Putamen (tissue), 1 donor: Measurements from ENCODE around the gene RND3.

Experiments
- DNase-seq: peaks from one replicate; pipeline ENCODE4 v3.0.0-alpha.2; 2016; ENCODE audit warnings: low spot score

The RND3 gene

DNA sequence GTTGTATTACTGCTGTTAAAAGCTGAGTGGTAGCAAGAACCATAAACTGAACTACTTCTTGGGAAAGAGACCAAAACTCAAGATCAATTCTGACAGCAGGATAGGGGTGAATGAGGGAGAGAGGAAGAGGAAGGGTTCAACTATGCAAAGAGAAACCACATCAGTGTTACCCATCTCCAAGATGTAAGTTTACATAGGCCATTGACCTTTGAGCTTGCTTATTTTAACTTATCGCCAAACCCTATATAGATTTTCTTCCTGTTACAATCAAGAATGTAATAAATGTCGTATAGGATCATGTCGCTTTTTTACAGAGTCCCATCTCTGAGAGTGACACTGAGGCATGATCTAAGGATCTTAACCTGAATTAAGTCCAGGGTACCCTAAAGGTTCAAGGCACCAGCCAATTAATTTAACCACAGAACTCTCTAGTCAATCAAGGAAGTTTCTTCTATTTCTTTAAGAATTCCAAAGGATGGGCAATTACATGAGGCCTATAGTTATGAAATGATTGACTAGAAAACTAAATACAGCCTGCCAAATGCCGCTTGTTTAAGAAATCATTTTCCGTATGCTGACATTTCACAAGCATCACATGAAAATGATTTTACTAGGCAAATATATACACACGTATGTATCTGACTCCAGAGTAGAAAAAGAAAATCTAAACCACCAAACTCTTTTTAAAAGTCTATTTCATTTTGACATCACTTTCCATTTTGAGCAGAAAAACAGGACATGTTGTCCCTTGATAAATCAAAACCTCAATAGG lies 11.8 kb downstream of the RND3 start:
- DNase-seq, result no peak

DNA sequence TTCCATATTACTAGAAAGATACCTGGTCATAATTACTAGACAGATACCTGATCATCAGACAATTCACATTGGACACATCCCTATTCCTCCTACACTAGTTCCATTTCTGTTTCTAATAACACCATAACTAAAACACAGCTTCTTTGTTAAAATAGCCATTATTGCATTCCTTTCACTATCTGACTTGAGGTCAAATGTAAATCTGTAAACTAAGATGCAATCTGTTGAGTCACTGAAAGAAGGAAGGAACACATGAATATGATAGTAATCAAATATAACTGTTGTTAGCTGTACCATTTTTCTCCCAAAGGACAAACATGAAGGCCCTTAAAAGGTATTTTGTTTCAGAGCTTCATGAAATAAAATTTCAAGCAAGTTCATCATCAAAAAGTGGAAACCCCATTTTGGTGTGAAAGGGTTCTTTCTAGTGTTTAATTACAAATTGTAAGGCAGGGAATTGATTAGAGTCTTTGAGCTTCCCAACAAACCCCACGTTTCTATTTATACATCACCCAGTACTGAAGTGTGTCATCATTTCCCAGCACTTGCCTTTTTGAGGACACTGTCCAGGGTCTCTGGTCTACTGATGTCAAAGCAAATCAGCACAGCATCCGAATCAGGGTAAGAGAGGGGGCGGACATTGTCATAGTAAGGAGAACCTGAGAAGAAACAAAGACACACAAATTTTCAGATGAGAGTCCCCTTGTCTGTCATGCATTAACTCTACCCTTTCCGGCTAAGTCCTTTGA lies 13.0 kb downstream of the RND3 start:
- DNase-seq, result no peak

DNA sequence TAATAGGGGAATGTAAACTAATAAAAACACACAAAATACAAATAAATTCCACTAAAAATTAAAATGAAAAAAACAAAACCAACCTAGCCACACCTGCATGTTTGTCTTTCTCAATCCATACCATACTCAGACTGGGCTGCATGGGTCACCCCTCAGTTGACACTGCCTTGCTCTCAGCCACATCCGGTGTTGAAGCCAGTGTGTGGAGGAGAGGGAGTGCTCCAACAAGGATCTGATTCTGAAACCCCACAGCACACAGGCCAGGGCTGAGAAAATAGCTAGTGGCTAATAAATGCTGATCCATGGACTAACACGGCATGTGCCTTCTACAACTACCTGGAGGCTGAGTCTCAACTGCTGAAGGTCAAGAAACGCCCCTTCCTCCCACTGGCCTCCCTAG lies 13.7 kb downstream of the RND3 start:
- DNase-seq, result no peak

DNA sequence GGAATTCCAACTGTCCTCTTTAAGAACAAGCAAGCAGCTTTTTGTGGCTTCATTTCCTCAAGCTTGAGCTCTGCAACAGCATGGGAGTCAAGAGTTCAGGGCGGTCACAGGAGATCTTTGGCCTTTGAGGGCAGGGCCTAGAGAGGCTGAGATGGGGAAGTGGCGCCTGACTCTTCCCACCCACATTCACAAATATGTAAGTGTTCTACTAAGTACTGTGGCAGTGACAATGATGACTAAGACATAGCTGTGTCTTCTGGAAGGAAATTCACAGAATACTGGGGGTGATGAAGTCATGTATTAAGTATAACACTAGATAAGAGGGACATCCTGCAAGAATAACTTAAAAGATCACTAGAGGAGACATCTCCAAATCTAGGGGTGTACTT lies 15.0 kb downstream of the RND3 start:
- DNase-seq, result no peak

DNA sequence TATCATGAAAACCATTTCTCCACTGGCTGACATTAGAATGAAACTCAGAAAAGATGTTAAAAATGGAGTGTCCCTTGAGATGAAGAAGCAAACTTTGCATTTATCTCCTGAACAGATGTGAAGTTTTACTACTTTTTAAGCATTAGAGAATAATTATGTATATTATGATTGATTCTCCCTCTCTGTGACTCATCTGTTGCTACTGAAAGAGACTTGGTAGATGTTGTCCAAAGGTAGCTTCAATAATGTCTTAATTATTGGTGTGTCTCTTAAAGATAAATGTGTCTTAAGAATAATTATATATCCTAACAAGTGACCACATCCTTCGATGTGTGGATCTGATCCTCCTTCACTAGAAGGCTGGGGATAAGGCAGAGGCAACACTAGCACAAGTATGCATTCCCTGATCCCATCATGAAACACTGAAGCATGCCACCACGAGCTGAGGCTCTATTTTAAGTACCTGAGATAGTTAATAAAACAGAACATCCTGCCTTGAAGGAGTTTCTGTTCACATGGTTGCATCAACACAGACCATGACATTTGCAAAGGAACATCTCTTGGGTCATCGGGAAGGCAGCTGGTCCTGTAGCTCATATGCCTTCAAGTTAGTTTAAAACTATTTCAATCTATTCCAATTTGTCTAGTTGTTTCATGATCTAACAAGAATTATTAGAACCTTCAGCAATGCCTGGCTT lies 15.5 kb downstream of the RND3 start:
- no peak for DNase-seq

DNA sequence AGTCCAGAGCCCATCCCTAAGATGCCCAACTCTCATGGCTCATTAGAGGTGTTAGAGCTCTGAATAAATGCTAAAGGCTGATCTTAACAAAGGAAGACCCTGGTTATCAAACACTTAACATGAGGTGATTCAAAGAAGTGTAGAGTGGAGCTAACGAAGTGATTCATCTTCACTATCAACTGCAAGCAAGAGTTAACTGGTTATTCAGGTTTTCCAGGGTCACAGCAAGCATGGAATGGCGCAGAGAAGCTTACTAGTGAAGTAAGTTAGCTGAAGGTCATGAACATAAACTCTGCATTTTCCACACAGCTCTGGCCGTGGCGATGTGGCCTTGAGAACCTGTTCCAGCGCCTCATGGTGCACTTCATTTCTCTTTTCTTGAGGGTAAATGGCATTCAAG lies 17.0 kb downstream of the RND3 start:
- no peak for DNase-seq

DNA sequence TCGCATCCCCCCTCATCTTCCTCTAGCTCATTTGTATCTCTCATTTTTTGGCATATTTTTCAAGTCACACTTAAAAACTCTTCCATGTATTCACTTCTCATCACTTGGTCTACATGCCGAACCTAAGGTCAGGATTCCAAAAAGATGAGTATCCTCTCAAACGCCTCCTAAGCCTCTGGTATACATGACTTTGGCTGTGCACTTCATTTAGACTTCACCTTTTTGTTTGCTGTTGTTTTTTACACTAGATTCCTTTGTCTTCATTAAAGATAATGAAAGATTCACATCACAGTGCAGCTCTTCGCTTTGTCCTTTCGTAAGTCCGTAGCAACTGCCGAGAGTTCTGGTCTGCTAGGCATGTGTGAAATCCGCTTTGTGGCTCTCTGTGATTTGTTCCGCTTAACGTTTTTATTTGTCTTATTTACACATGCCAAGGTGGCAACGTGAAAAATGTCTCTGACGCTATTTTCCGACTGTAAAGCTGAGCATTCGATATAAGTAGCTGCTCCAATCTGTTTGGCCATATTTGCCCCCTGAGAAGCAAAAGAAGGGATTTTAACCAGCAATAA lies 17.7 kb downstream of the RND3 start:
- no peak for DNase-seq

DNA sequence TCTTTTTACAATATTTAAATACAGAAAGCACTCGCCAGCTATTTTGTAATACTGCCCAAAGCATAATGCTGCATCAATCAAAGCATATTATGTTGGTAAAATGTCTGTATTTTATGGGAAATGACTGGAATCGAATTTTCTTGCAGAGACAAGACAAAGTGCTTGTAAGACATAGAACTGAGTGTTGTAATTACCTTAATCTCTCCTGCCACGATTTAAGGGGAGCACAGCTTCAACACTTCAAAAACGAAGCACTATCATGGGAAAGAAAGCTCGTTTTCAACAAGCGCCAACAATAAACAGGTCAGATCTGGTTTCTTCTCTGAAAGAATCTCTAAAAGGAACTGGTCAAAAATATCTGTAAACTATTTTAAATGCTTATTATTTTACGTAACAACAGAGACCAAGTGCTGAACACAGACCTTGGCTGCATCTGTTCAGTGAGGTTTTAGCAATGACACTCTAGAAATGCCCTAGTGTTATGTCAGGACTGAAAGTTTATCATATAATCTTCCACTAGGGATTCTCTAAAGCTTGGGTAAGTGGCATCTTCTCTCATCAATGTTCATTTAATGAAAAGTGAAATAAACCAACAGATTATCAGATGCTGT lies 19.0 kb downstream of the RND3 start:
- no peak for DNase-seq

DNA sequence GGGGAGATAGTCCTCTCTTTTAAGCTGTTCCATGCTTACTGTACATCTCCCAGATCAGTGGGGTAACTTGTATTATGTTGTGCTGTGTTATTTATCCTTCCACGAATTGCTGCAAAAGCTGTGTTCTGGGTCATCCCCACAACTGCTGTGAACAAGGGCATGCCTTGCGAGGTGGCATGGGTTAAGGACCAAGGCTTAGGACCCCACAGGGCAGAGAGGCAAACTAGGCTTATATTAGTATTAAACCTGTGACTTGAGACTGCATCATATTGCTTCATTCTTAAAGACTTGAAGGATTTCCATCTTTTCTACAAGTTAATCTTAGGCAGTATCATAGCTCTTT lies 19.9 kb downstream of the RND3 start:
- DNase-seq, result no peak

DNA sequence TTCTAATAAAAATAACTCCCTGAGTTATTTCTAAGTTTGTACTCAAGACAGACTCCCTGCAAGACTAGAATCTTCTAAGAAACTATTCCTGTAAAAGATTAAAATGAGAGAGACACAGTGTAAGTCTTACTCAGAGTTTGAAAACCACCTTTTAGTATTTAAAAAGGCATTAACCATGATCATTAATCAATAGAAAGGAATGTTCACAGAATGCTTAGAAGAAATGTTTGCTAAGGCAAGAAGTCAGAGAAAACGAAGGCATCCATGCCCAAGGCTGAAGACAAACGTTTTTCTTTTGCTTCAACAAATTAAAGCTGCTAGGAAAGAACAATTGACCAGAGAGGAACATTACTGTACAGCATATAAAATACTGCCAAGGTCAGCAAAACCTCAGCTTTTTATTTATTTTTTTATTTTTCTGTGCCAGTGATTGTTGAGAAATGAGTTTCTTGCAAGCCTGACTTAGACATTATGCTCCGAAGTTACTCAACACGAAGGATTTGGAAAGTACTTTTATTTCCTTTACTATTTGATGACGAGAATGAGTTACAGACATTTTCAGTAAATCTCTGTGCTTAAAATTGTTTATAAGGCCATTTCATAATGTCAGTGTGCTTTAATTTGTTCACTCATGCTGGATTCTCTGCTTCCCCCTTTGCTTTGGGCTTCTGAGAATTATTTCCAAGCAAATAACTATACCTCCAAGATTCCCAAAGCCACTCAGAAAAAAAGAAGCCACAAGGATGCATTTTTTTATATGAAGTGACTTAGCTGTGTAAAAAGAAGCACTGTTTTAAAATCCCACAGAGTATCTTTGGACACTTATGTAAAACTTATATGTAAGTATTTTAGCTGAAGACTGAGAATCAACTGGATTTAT lies 20.5 kb downstream of the RND3 start:
- no peak for DNase-seq

DNA sequence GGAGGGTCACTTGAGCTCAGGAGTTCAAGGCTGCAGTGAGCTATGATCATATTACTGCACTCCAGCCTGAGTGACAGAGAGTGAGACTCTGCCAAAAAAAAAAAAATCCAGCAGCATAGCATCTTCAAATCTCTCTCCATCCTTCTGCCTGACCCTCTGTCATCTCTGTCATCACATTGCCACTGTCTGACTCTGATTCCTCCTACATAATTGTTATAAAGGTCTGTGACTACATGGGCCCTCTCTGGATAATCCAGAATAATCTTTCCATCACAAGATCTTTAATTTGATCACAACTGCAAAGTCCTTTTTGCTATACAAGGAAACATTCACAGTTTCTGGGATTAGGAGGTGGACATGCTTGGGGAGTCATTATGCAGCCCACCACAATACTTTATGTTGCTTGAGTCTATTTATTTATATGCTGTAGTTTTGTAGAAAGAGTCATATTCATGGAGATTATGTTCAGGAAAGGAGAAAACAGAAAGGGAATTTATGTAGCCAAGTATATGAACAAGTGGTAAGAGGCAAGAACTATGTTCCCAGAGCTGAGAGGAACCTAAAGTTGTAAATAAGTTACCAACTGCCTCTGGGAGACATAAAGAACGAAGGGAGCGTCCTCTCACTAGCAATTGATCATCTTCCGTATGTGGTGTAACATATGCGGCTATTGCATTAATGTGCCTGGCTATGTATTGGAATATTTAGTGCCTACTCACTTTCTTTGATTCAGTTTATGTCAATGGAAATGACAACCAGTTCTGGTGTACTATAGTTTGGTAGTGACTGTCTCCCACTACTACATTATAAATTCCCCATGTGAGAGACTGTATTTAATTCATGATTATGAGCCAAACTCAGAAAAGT lies 21.5 kb downstream of the RND3 start:
- DNase-seq, result no peak

DNA sequence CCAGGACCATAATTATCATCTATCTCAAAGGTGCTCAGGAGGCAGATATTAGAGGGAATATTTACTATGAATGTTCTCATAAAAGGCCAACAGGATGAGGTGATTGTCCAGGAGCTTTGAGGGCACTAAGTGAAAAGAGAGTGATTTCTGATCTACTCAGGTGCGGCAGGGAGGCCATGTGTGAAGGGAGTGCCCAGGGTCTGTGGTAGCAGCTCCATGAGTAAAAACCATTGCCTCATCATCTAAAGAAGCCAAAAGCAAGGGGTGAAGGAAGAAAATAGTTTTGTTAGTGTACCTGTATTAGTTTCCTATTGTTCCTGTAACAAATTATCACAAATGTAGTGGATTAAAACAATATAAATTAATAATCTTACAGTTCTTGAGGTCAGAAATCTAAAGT lies 22.5 kb downstream of the RND3 start:
- DNase-seq, result no peak

DNA sequence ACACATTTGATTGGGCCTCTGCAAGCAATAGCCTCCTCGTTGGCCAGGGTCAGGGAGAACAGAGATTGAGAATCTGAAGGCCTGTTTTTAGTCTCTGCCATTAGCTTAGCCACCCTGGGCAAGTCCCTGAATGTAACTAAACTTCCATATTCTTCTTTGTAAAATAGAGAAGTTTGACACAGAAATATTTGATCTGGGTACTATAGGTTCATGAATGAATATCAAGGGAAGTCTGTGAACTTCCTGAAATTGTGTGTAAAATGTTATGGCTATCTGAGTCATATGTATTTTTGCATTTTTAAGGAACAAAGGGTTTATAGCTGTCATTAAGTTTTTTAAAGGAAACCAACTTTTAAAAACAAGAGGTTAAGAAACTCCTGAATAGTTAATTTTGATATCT lies 23.2 kb downstream of the RND3 start:
- DNase-seq, result no peak

DNA sequence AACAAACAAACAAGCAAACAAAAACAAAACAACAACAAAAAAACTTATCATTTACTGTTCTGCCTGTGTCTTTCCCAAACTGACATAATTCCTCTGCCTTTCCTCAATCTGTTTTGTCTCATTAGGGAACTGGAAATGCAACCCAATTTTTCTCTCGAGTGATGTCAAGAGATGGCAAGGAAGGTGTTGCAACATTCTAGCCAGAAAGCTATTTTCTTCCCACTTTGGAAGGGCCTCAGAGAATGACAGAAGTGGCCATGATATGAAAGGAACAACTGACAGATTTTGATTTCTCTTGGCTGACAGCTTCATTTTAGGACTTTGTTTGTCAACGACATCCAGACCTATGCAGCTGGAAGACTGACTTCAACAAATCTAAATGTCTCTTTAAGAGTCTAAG lies 24.7 kb downstream of the RND3 start:
- no peak for DNase-seq

DNA sequence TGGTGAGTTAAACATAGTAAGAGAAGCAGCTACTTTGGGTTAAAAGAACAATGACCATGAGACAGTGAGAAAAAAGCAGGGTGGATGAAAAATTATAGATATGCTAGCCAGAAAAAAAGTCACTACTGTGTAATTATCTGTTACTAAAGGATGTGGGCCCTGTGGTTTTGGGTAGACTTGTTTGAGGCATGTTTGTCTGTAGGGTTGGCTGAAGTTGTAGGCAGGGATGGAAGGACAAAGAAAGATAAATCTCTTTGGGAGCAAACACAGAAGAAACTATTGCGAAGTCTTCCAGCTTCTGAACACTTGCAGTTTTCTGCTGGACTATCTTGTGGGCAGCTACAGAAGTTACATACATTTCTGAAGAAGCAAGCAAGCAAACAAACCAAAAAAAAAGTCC lies 28.2 kb downstream of the RND3 start:
- no peak for DNase-seq

DNA sequence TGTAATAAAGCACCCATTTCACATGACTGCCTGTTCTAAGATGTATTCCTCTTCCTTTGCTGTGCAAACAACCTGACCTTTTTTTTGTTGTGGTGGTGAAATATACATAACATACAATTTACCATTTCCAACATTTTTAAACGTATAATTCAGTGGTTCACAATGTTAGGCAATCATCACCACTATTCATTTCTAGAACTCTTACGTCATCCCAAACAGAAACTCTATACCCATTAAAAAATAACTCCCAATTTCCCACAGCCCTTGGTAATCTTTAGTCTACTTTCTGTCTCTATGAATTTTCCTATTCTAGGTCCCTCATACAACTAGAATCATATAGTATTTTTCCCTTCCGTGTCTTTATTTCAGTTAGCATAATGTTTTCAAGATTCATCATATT lies 36.7 kb downstream of the RND3 start:
- DNase-seq, result no peak

DNA sequence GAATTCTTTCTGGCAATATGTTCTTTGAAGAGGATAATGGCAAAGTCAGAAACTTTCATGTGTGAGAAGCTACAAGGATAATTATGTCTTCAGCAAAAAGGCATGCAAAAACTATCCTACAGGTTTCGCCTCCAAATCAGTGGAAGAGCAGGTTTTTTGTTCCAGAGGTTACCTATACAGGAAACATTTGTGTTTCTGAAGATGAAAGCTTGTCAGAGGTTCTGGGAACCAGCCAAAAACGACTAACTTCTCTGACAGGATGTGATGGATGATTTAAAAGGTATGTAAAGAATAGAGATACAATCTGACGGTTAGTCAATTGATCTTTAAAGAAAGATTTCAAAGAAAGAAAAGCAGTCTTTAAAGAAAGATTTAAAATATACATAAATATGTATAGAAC lies 37.6 kb downstream of the RND3 start:
- no peak for DNase-seq

DNA sequence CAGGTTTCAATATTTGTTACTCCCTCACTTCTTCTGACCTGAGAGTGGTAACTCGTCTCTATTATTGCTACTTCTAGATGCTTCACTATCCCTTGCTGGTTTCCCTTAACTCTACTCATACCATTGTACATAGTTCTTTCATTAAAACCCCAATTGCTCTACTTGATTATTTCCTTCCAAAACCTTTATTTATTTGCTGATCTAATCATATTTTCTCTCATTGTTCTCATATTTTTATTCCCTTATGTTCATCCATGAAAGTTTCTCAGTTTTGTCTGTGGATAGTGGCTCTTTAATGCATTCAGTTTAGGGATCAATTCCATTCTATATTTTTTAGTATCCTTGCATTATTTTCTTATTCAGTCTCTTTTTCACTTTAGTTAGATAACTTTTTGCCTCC lies 42.1 kb downstream of the RND3 start:
- DNase-seq, result no peak

DNA sequence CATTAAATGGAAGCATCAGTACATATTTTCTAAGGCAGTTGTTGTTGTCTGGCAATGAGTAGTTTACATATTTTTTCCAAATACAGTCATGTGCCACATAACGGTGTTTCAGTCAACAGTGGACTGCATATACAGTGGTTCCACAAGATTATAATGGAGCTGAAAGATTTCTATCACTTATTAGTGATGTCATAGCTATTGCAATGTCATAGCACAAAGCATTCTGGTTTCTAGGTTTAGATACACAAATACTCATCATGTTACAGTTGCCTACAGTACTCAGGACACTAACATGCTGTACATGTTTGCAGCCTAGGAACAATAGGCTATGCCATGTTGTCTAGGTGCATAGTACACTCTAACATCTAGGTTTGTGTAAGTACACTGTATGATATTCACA lies 45.0 kb downstream of the RND3 start:
- no peak for DNase-seq

DNA sequence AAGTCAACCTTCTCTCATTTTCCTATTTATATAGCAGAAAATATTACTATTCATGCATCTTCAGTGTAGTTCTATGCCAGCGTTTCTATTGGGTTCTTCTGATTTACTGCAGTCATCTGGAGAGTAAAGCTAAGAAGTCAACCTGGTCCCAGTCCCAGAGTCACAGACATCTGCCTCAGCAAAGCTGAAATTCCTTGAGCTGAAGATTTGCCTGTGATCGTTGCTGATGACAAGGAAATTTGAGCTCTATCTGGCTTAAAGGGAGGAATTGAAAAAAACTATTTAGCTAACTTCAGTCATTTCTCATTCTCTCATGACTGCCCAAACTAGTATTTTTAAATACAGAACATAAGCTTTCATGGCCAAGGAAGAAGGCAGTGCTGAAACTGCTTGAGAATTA lies 45.7 kb downstream of the RND3 start:
- no peak for DNase-seq

DNA sequence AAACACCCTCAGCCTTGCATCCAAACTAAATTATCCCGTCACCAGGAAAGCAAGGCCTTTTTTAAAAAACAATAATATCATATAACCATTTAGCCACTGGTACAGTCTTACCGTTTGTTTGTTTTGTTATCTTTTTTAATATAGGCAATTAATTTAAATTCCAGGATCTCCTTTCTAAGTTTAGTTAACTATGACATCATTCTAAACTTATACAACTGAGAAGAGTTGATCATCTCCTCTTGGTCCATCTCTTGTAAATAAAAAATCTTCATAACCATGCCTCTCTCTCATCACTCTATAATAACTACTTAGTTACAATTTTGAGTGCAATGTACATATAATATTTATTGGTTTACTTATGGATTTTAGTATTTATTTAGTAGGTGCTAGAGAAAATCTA lies 46.2 kb downstream of the RND3 start:
- DNase-seq, result no peak
